NCI-H2171 (cell line): Measurements from ENCODE around the gene TUSC2.
"Not testable (repeated sequence)": the region's sequence is repeated elsewhere in the genome, so short reads cannot be mapped to it uniquely, and the experiment has no call there.

Experiments
- DNase-seq: peaks from one replicate; lab custom pipeline; 2025; lab: John Stamatoyannopoulos, UW

TUSC2 gene

DNA sequence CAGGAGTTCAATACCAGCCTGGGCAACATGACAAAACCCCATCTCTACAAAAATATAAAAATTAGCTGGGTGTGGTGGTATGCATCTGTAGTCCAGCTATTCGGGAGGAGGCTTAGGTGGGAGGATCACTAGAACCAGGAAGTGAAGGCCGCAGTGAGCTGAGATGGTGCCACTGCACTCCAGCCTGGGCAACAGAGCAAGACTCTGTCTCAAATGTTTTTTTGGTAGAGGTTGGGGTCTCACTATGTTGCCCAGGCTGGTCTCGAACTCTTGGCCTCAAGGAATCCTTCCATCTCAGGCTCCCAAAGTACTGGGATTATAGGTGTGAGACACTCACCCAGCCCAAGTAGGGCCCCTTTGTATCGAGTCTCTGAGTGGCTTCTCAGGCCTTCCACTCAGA is 33.9 kb downstream of the TUSC2 start:
- no peak for DNase-seq

DNA sequence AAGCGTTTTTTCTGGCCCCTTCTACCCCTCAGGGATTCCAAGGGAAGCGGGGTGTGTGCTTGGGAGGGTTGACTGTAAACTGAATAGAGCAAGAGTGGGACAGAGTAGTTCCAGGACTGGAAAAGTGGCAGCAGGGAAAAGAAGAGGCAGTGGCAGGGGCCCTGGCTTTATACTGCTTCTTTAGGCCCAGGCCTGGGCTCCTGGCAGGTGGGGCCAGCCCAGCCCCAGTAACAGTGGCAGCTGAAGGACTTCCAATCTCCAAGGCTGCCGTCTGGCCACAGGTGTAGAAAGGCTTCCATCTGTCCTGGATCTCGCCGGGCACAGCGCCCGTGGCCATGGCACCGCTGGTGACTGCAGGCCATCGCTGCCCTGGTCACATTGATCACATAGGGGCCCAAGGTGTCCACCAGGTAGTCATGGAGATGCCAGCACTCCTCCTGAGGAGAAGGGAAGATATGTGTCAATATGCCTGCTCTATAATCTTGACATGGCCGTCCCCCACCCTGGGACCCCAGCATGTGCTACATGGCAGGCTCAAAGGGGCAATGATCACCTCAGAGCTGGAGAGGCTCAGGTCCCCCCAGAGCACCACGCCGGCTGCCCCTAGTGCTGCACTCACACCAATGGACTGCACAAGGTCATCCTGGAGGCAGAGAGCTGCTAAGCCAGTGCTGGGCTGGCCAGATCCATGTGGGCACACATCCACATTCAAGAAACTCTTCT is 34.8 kb downstream of the TUSC2 start:
- DNase-seq, result no peak

DNA sequence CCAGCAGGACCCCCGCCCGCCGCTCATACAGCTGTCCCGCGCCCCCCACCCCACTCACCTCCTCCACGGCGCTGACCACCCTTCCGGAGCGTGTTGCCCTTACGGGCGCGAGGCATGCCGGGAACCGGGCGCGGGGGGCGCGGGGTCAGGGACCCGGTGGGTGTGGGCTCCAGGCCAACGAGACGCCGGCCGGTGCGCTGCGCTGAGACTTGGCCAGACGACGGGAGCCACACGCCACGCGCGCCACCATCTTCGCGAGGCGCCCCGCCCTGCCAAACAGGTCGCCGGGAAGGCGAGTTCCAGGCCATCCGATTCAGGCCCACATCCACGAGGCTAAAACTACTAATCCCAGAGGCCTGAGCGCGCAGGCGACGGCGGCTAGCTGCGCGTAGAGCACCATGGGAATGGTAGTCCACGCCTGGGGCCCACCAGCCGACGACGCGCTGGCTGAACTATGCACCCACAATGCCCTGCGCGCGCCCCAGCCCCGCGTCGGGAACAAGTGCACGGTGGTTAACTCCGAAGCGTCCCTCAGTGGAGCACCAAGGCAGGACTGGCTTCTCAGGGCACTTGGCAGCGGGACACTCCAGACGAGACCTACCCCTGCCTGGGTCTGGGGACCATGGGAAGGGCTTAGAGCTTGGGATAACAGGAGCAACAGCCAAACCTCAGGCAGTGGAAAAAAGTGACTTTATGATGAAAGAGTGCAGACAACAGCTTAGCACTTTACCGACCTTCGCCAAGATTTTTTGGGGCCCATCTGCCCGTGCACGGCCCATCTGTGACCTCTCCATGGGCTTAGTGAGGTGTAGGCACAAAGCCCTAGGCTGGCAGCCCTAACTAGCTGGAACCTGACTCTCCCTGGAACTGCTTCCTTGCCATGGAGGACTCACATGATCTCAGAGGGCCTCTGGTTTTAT is 35.6 kb downstream of the TUSC2 start, which contains the start of gene IFRD2:
IFRD2 (minus strand) TSS at position 271 of the 920 bp plus-strand sequence; CDS start at position 116, 155 bp downstream.
- DNase-seq, result peak; percentile 82

DNA sequence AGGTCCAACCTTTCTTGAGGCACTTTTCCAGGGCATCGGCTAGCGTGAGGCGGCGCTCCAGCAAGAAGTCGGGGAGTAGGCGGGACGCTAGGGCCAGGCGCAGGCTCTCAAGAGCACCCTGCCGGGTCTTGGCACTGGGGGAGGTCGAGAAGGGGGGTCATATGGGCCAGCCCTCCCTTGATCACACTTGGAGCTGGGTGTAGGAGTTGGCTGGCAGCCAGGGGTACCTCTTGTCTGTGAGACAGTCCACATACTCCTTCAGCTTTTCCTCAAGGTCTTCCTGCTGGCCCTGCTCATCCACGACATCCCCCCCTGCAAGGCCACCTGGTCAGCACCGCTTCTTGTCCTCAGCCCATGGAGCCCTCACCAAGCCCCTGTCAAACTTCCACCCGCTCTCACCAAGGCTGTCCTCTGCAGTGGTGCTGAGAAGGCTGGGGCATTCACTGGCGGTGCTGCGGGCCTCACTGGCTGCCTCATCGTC is 37.8 kb downstream of the TUSC2 start:
- DNase-seq, result no peak

DNA sequence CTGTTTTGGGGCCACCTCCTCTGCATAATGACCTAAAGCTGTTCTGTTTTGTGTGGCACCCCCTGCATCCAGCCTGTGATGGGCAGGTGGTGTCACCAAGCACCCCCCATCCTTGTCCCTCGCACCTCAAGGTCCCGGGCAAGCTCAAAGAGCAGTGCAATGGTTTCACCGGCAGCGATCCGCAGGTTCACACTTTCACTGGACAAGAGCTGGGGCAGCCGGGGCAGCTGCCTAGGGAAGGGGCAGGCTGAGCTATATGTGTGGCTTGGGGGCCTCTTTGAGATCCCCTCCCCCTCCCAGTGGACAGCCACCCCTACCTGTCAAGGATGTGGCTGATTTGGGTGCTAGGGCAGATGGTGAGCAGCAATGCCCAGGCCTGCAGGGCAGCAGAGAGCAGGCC is 38.9 kb downstream of the TUSC2 start:
- DNase-seq, result no peak

DNA sequence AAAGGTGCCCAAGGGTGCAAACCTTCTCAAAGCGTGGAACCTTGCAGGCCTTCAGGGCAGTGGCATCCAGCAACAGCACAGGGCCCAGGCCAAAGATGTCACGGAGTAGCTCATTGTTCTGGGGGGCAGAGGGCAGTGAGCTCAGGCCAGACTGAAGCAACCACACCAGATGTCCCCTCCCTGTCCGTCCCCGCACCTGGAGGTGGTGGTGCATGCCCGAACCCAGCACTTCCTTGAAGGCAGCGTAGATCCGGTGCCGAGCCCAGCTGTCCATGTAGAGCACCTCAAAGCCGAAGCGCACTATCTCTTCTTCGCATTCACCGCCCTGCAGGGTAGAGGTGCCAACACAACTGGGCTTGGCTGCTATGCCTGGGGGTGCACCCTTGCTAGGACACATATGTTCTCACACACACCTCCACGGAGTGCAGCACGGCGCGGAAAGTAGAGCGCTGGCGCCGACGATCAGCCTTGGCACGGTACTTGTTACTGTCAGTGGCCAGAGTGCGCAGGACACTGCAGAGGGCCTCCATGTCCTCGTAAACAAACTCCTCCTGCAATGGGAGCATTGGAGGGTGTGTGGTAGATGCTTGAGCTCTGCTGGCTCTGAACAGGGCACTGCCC is 39.5 kb downstream of the TUSC2 start:
- no peak for DNase-seq

DNA sequence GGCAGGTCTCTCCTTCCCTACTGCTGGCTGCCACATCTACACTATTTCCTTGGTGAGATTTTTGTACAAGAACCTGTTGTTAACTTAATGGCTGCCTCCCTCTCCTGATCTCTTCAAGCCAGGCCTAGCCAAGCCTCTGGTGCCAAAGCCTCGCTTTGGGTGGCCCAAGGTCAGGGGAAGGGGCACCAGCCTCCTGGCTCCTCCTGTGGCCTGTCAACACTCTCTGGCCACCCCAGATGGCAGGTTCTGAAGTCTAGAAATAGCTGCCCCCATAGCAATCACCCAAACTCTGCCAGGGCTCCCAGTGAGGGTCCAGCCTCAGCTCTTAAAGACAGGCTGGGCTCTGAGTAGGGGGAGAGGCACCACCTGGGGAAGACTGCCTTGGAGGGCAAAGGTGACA is 40.8 kb downstream of the TUSC2 start:
- no peak for DNase-seq

DNA sequence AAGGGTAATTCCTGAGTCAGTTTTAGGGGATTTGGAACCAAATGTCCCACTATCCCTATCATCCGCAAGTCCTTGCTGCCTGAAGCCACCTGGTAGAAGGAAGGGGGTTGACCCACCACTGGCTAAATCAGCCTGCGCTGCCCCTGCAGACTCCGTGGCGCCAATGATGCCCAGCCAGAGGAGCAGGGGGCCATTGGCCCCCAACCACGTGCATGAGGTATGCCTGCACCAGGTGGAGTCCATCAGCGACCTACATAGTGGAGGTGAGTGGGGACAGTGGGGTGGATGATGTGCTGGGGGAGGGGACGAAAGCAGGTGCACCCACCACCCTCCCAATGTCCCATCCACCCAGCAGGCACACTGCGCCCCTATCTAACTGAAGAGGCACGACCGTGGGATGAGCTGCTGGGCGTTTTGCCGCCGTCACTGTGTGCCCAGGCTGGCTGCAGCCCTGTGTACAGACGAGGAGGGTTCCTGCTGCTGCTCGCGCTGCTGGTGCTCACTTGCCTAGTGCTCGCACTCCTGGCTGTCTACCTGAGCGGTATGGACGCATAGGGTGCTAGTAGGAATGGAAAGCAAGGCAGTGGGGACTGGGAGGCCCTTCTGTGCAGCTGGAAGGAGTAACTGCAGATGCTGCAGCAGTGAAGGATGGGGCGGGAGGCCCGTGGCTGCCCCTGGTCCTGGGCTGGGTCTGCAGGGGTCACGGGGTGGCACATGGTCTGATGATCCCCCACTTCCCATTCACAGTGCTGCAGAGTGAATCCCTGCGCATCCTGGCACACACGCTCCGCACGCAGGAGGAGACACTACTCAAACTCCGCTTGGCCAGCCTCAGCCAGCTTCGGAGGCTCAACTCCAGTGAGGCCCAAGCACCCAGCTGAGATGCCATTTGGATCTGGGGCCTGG is 41.4 kb downstream of the TUSC2 start:
- DNase-seq, result no peak

DNA sequence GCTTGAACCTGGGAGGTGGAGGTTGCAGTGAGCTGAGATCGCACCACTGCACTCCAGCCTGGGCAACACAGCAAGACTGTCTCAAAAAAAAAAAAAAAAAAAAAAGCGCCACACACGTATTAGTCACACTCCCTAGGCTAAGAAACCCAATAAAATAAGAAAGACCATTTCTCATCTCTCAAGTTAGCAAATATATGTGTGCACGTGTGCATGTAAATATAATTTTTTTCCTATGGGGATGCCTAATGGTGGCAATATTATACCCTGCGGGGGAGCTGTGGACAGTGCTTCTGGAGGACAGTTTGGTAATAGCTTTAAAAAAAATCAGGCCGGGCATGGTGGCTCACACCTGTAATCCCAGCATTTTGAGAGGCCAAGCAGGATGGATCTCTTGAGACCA is 43.9 kb downstream of the TUSC2 start:
- DNase-seq, result not testable (repeated sequence)

DNA sequence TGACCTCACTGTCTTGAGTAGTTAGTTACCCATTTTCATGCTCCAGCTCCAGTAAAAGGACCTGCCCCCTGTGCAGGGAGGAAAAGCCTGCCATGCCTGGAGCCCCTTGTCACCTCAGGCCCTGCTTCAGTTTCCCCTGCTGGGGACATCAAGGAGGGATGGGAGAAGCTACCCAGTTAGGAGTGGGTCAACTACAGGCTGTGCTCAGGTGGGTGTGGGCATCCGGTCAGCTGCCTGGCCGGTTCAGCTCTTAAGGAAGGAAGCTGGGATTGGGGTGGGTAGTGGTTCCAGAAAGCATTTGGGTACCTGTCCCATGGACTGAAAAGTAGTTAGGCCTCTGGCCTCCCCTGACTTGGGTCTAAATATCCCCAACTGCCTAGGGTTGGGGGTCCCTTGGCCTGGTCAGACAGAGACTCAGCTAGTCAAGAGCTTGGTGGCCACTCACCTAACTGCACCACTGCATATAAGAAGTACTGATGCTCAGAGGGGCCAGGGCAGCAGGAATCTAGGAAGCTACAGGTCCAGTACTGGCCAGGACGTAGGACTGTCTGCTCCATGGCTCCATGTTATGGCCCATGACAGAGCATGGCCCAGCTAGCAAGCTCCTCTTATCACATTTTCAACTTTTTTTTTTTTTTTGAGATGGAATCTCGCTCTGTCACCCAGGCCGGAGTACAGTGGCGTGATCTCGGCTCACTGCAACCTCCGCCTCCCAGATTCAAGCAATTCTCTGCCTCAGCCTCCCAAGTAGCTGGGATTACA is 48.6 kb downstream of the TUSC2 start:
- no peak for DNase-seq

DNA sequence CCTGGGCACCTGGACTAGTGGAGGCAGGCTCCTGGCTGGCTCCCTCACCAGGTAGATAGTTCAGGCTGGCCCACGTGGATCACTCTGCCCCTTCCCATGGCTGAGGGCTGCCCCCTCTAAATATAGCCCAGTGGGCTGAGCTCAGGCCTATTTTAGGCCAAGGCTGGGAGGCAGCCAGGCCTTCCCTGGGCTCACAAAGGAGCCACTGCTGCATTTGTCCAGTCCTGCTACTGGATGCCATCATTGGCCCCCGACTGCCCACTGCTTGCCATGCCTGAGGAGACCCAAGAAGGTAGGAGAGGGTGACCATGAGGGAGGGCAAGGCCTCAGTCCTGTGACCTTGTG is 49.2 kb downstream of the TUSC2 start, which contains the start of gene LSMEM2:
LSMEM2 (plus strand) TSS at position 208 of the 345 bp plus-strand sequence; CDS start at position 235, 27 bp downstream.
- no peak for DNase-seq

DNA sequence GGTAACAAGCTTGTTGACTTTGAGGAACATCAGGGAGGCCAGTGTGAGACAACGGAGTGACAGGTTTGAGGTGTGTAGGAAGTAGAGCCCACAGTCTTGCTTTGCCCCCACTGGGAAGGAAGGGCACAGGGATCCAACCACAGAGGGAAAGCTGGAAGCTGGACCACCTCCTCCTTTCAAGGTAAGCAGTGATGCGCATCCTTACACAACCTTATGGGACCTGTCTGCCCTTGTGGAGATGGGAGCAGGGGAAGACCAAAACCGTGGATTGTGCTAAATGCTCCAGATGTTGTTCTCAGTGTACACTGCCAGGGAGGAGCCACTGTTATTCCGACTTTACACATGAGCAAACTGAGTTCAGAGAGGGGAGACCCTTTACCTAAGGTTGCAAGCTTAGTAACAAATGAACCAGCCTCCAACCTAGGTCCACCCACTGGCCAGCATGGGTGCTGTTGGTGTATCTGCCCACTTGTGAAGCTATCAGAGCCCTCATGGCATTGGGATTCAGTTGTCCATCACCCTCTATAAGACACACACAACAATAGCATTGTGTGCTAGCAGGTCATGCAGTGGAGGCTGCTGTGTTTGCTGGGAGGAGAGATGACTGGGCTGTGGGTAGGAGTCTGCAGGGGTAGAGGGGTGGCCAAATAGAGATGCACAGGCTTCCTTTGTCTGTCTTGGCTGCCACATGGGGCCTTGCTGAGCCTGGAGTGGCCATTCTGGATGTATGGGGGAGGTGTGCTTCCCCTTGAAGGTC is 49.7 kb downstream of the TUSC2 start:
- DNase-seq, result no peak

DNA sequence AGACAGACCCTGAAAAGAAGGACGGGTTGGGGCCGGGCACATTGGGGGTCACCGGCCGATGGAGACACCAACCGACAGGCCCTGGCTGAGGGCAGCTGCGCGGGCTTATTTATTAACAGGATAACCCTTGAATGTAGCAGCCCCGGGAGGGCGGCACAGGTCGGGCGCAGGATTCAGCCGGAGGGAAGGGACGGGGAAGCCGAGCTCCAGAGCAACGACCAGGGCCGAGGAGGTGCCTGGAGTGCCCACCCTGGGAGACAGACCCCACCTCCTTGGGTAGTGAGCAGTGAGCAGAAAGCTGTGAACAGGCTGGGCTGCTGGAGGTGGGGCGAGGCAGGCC is 51.3 kb downstream of the TUSC2 start:
- no peak for DNase-seq

DNA sequence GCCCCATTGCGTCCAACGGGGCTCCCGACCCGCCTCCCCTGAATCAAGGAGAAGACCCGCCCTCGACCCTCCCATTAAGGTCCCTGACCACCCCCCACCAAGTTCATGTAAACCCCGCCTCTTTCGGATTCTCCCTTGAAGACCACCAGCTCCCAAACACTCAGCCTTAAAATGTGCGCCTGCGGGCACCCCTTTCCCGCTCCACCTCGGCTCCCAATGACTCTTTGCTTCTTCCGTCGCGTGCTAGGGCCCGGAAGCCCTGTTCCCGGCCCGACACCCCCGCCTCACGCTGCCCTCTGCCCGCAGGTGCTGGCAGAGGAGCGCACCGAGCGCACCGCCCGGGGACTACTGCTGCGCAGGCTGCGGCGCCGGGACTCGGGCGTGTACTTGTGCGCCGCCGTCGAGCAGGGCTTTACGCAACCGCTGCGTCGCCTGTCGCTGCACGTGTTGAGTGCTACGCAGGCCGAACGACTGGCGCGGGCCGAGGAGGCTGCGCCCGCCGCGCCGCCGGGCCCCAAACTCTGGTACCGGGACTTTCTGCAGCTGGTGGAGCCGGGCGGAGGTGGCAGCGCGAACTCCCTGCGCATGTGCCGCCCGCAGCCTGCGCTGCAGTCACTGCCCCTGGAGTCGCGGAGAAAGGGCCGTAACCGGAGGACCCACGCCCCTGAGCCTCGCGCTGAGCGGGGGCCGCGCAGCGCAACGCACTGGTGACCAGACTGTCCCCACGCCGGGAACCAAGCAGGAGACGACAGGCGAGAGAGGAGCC is 51.8 kb downstream of the TUSC2 start:
- DNase-seq, result no peak

DNA sequence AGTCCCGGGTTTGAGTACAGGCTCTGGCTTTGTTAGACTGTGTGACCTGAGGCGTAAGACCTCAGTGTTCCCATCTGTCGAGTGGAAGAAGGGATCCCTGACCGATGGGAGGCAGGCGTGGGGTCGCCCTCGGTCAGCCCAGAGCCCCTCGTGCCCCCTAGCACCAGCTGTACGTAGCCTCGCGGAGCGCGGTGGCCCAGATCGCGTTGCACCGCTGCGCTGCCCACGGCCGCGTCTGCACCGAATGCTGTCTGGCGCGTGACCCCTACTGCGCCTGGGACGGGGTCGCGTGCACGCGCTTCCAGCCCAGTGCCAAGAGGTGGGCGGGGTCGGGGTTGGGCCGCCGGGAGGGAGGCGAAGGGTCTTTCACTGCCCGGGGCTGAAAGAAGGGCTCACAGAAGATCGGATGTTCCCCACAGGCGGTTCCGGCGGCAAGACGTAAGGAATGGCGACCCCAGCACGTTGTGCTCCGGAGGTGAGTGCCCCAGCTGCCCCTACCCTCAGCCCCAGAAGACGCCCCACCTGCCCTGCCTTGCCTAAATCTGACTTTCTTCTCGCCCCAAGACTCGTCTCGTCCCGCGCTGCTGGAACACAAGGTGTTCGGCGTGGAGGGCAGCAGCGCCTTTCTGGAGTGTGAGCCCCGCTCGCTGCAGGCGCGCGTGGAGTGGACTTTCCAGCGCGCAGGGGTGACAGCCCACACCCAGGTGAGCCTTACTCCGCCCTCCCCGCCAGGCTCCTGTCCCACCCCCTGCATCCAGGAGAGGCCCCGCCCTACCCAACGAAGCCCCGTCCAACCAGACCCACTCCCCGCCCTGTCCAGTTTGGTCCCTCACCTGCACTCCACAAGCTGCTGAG is 52.7 kb downstream of the TUSC2 start:
- no peak for DNase-seq
